Stimulated activated CD8-positive, alpha-beta memory T cell treated with anti-CD3 and anti-CD28 coated beads, Interleukin-12 subunit alpha, Interleukin-12 subunit beta, amount 100 ng/mL, for 24 hours (primary cell): ENCODE measurements around the gene C6orf52.
"Not testable (repeated sequence)": the region's sequence is repeated elsewhere in the genome, so short reads cannot be mapped to it uniquely, and the experiment has no call there.

Source experiments
- DNase-seq: peaks from one replicate; pipeline ENCODE4 v3.0.0-alpha.2; 2020; ENCODE audit errors: extremely low read depth

The C6orf52 gene

GRCh38 chr6:10696655-10697054 is 2.2 kb upstream of the C6orf52 start:
- DNase-seq: no peak

- DNase-seq: no peak
These were observed 756 bp upstream of the C6orf52 start for GRCh38 chr6:10695086-10695657.

DNA sequence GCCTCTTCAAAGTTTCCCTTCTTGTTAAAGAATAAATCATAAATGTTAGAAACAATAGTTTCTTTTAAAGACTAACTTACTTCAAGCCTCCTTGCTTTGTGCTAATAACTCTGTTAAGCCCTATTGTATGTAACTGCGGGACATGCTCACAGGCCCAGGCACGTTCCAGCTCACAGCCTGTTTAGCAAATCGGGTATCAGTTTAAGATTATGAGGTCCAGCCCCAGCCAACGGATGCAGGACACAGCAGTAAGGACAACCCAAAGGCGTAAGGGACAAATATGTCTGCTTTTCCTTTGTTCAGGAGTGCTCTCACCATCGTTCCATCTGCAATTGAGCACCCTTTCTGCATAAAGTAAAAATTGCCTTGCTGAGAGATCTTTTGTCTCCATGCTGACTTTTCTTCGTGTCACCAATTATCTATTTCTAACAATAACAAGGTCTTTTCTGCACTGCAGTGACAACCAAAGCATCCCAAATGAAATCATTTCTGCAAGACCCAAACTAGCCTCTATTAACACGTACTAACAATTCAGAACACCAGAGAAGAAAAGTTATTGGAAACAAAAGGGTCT is 1.4 kb downstream of the C6orf52 start:
- no peak for DNase-seq

DNA sequence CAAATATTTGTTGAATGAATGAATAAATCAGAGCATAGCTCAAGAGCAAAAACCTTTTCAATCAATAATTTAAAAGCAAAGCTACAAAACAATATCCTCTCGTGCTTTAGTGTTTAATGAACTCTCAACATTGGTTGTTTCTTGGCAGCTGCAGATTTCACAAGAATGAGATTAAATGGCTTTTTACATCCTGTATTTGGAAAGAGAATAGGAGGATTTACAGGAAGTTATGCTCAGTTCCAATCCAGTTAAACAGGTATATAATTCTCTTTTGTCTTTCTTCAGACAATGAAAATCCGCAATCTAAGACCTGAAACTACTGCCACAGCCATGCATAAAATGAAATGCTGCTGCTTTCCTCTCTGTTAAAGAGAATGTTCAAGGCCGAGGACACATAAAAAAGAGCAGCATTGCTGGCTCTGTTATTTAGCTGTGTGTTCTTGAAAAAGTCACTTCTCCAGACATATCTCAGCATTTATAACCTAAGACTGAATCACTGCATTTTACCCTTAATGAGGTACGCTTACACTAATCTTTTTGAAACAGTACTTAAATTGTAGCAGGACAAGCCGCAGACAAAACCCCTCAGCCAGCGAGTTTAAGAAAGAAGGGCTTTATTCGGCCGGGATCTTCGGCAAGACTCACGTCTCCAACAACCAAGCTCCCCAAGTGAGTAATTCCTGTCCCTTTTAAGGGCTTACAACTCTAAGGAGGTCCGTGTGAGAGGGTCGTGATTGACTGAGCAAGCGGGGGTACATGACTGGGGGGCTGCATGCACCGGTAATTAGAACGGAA is 3.6 kb downstream of the C6orf52 start:
- no peak for DNase-seq

- no peak for DNase-seq
These were observed 6.8 kb downstream of the C6orf52 start for GRCh38 chr6:10687582-10687981.

GRCh38 chr6:10686901-10687300 is 7.5 kb downstream of the C6orf52 start:
- no peak for DNase-seq

GRCh38 chr6:10685092-10685915 is 9.1 kb downstream of the C6orf52 start:
- DNase-seq: no peak

DNA sequence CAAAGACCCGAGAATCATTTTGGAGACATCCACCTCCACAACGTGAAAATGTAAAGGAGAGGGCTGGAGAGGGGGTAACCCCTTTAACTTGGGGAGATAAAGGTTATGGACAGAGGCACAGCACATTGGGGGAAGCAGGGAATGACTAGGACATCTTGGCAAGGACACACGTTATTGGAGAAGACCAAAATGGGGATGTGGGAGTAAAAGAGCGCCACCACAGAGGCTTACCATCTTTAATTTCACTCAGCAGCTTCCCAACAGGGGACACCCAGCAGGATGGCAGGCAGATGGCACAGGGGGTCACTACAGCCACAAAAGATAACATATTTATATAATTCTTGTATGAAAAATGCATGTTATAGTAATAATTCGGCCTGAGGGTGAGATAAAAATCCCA is 9.8 kb downstream of the C6orf52 start:
- no peak for DNase-seq

GRCh38 chr6:10682355-10682988 is 11.9 kb downstream of the C6orf52 start:
- DNase-seq: no peak

DNA sequence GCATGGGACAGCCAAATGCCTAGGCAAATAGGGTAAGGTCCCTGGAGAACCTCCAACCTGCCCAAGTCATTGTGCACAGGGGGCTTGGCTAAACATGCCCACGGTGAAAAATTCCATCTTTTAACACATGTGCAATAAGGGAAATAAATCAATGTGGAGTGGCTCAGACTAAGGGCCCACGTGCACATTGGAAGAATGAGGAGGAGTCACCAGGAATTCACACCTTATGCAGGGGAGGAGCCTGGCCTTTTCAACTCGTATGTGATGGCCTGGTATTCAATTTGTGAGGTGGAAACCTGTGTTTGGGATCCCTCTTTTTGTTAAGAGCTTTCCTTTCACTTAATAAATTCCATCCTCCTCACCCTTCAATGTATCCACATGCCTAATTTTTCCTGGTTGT is 12.6 kb downstream of the C6orf52 start:
- no peak for DNase-seq

DNA sequence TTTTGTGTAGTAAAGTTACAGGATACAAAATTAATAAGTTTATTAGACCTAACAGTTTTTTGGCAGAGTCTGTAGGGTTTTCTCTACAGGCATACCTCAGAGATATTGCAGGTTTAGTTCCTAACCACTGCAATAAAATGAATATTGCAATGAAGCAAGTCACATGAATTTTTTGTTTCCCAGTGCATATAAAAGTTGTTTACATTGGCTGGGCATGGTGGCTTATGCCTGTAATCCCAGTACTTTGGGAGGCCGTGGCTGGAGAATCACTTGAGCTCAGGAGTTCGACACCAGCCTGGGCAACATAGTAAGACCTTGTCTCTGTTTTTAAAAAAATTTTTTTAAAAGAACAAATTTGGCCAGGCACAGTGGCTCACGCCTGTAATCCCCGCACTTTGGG is 16.0 kb downstream of the C6orf52 start:
- no peak for DNase-seq

GRCh38 chr6:10676403-10676802 is 18.0 kb downstream of the C6orf52 start:
- DNase-seq: no peak

DNA sequence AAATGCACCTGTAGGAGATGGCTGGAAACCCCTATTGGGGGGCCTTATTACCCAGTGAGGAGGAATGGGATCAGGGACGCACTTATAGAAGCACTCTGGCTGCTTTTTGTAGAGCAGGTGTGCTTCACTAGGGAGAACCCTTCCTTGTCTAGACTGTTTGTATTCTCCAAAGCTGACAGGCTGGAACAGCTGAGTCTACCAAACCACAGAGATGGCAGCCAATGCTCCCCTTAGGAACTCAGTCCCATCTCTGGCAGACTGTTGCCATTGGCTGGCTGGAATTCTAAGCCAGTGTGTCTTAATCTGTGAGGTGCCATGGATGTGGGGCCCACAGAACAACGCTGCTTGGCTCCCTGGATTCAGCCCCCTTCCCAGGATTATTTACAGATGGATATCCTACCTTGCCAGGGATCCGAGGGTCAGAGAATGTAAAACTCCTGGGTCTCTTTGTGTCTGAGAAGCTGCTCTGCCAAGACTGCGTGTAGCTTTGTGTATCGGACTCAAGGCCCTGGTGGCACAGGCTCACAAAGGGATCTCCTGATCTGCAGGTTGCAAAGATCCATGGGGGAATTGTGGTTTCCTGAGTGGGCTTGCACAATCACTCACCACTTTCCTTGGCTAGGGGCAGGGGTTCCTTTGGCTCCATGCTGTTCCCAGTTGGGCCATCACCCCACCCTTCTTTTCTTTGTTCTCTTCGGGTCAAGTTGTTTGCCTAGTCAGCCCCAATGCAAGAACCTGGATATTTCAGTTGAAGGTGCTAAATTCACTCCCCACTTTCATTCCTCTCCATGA is 26.1 kb downstream of the C6orf52 start:
- no peak for DNase-seq

- DNase-seq: not testable (repeated sequence)
These were observed 28.8 kb downstream of the C6orf52 start for GRCh38 chr6:10665595-10665994.

- no peak for DNase-seq
These were observed 31.7 kb downstream of the C6orf52 start for GRCh38 chr6:10662742-10663141.

- DNase-seq: no peak
These were observed 32.2 kb downstream of the C6orf52 start for GRCh38 chr6:10662207-10662606.

GRCh38 chr6:10660431-10661191 is 33.8 kb downstream of the C6orf52 start:
- DNase-seq: not testable (repeated sequence)

GRCh38 chr6:10659699-10660348 is 34.6 kb downstream of the C6orf52 start:
- no peak for DNase-seq

DNA sequence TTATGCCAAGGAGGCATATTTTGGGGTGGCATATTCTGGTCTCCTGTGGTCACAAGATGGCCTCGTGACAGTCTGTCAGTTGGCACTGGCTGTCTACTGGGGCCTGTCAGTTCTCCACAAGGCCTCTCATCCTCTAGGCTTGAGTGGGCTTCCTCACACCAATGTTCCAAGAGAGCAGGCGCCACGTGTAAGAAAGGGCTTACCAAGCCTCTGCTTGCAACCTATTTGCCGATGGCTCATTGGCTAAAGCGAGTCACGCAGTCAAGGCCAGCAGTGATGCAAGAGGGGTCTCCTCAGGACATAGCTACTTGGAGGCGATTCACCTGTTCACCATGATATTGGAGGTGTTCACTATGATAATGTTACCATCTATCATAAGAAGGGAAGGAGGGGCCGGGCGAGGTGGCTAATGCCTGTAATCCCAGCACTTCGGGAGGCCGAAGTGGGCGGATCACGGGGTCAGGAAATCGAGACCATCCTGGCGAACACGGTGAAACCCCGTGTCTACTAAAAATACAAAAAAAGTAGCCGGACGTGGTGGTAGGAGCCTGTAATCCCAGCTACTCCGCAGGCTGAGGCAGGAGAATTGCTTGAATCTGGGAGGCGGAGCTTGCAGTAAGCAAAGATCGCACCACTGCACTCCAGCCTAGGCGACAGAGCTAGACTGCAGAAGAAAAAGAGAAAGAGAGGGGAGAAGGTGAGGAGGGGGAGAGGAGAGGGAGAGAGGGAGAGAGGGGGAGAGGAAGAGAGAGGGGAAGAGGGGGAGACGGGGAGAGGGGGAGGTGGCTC is 35.3 kb downstream of the C6orf52 start:
- DNase-seq: no peak
